ENCODE data around the gene SKIC2. TPM values are rescaled to one million over a fixed set of nuclear protein-coding genes. Genes with fewer than 3 reads are reported as not detected.

Gene SKIC2
- total and polyA plus RNA-seq, 10 of the 15 experiments (the other 5 are each of a cell fraction or from before 2014, with no cell fraction given): 3.3 to 79.2 (median 32.5) TPM

GRCh38 chr6:31946370-31946885 is 12.5 kb upstream of the SKIC2 start:
- DNase-seq (ENCODE audit: low read depth, low spot score) (no peak), ATAC-seq (no peak), FAIRE-seq (no peak)
- Histone ChIP-seq H3K4me3 (no peak overlapping the region), H3K9me3 (replicated peaks; ENCODE audit: control insufficient read depth, insufficient read depth, low read length) (no peaks in the 10 kb centered on the region), H3K4me1 (ENCODE audit: control insufficient read depth, insufficient read depth, low read length) (peaks cover 3% of the 10 kb centered on the region; the same call in 1 of the 2 replicates), H2AFZ (ENCODE audit: control insufficient read depth, low read depth, low read length) (no peak overlapping the region), H3K4me2 (ENCODE audit: control insufficient read depth, insufficient read depth) (no peak overlapping the region), H4K20me1 (ENCODE audit: control insufficient read depth, insufficient read depth) (no peaks in the 10 kb centered on the region), H3K79me2 (ENCODE audit: control insufficient read depth, insufficient read depth, low read length) (no peaks in the 10 kb centered on the region), H3K36me3 (ENCODE audit: control insufficient read depth in 2 of 2, insufficient read depth in 2 of 2, low read length in 1 of 2) (no peaks in the 10 kb centered on the region; a peak in 1 of 4 replicates), H3K27me3 (replicated peaks in 1 of 2; ENCODE audit: control insufficient read depth in 2 of 2, insufficient read depth in 2 of 2, low read length in 1 of 2) (peaks cover 0 to 3% of the 10 kb centered on the region in 2 experiments; a peak in 3 of 4 replicates), H3K27ac (ENCODE audit: control insufficient read depth, insufficient read depth) (no peak overlapping the region), H3K9ac (ENCODE audit: control insufficient read depth, insufficient read depth, low read length) (no peak overlapping the region)
- CTCF ChIA-PET: interaction anchor here (0.8 kb wide), 1 partner anchor 77 kb away, joined by 3 read pairs; no protein-coding TSS in a partner anchor
- 48% methylated on average over 11 of the region's 11 CpGs for WGBS (ENCODE audit: insufficient coverage, insufficient replicate concordance, low lambda C conversion rate, missing lambda C conversion rate)
- intact Hi-C loops (cut with micrococcal nuclease; ENCODE audit: unreplicated experiment) (no loop called here), in situ Hi-C loops (cut with MboI) (no loop called here)
- POLR2A ChIA-PET: interaction anchor here (0.5 kb wide), 1 partner anchor 114 kb away, joined by 7 read pairs; no protein-coding TSS in a partner anchor
- RAD21 ChIA-PET (ENCODE audit: unreplicated experiment): no interaction called here
- SMC1A ChIA-PET (ENCODE audit: uncharacterized antibody, unreplicated experiment): no interaction called here
- BruUV-seq (replicated peaks): no TSS peak
- TF ChIP-seq RELA (IDR thresholded peaks at IDR 0.05; ENCODE audit: borderline replicate concordance, partially characterized antibody) (no peak), POU2F2 (IDR thresholded peaks at IDR 0.05; ENCODE audit: borderline replicate concordance, low read depth, low read length) (no peak), PKNOX1 (IDR thresholded peaks at IDR 0.05) (no peak), POLR2AphosphoS2 (IDR thresholded peaks at IDR 0.05; ENCODE audit: low read depth, low read length) (no peak), HDAC2 (IDR thresholded peaks at IDR 0.05) (no peak), MTA2 (IDR thresholded peaks at IDR 0.05; ENCODE audit: low read depth) (no peak), NFXL1 (IDR thresholded peaks at IDR 0.05; ENCODE audit: borderline replicate concordance) (no peak), TCF3 (IDR thresholded peaks at IDR 0.05; ENCODE audit: borderline replicate concordance, insufficient read depth, low read depth, low read length) (no peak), HSF1 (IDR thresholded peaks at IDR 0.05; ENCODE audit: low read depth, low read length) (no peak), RFX5 (IDR thresholded peaks at IDR 0.05; ENCODE audit: low read depth, low read length) (no peak), KLF5 (IDR thresholded peaks at IDR 0.05; ENCODE audit: partially characterized antibody) (no peak), REST (IDR thresholded peaks at IDR 0.05; ENCODE audit: low read depth, low read length) (no peak), KAT2A (conservative IDR thresholded peaks at IDR 0.05; ENCODE audit: control insufficient read depth, low read depth, low read length) (no peak), PAX8 (IDR thresholded peaks at IDR 0.05) (no peak)
- TF ChIP-seq, protein P1, sequence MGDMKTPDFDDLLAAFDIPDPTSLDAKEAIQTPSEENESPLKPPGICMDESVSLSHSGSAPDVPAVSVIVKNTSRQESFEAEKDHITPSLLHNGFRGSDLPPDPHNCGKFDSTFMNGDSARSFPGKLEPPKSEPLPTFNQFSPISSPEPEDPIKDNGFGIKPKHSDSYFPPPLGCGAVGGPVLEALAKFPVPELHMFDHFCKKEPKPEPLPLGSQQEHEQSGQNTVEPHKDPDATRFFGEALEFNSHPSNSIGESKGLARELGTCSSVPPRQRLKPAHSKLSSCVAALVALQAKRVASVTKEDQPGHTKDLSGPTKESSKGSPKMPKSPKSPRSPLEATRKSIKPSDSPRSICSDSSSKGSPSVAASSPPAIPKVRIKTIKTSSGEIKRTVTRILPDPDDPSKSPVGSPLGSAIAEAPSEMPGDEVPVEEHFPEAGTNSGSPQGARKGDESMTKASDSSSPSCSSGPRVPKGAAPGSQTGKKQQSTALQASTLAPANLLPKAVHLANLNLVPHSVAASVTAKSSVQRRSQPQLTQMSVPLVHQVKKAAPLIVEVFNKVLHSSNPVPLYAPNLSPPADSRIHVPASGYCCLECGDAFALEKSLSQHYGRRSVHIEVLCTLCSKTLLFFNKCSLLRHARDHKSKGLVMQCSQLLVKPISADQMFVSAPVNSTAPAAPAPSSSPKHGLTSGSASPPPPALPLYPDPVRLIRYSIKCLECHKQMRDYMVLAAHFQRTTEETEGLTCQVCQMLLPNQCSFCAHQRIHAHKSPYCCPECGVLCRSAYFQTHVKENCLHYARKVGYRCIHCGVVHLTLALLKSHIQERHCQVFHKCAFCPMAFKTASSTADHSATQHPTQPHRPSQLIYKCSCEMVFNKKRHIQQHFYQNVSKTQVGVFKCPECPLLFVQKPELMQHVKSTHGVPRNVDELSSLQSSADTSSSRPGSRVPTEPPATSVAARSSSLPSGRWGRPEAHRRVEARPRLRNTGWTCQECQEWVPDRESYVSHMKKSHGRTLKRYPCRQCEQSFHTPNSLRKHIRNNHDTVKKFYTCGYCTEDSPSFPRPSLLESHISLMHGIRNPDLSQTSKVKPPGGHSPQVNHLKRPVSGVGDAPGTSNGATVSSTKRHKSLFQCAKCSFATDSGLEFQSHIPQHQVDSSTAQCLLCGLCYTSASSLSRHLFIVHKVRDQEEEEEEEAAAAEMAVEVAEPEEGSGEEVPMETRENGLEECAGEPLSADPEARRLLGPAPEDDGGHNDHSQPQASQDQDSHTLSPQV (IDR thresholded peaks at IDR 0.05): no peak

All from GM12878 (cell line).